Putamen (tissue), 1 donor: ENCODE measurements around the gene KLK7.
A peak's percentile ranks its signal among the peaks of the same experiment; 100 is the strongest.
"Not testable (repeated sequence)": the region's sequence is repeated elsewhere in the genome, so short reads cannot be mapped to it uniquely, and the experiment has no call there.

ENCODE experiments used
- DNase-seq: peaks from one replicate; pipeline ENCODE4 v3.0.0-alpha.2; 2016; ENCODE audit warnings: low spot score

Gene KLK7

DNA sequence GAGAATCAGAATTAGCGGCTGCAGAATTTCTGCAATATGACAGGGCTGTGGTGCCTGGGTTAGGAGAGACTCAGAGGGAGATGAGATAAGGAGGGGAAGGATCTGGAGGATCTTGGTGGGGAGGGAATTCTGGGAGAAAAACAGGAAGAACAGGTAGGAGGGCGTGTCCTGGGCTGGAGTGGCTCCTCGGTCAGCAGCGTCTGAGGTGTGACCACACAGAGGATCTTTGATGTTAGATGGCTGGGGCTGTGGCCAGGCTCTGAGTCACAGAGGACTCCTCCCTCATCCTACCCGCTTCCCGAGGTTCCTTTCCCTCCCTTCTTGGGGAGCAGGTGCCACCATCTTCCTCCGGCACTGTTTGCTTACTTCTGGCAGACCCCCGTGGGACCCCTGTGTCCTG, 8.0 kb downstream of the KLK7 start:
- no peak for DNase-seq

DNA sequence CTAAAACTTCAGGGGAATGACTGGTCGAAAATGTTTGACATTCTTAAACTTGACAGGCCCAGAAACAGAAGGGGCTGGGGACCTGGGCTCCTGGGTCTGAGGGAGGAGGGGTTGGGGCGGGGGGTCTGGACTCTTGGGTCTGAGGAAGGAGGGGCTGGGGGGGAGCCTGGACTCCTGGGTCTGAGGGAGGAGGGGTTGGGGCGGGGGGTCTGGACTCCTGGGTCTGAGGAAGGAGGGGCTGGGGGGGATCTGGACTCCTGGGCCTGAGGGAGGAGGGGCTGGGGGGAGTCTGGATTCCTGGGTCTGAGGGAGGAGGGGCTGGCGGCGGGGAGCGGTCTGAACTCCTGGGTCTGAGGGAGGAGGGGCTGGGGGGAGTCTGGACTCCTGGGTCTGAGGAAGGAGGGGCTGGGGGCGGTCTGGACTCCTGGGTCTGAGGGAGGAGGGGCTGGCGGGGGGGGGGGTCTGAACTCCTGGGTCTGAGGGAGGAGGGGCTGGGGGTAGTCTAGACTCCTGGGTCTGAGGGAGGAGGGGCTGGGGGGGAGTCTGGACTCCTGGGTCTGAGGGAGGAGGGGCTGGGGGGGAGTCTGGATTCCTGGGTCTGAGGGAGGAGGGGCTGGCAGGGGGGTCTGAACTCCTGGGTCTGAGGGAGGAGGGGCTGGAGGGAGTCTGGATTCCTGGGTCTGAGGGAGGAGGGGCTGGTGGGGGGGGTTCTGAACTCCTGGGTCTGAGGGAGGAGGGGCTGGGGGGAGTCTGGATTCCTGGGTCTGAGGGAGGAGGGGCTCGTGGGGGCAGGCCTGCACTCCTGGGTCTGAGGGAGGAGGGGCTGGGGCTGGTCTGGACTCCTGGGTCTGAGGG, 8.8 kb downstream of the KLK7 start:
- no peak for DNase-seq

DNA sequence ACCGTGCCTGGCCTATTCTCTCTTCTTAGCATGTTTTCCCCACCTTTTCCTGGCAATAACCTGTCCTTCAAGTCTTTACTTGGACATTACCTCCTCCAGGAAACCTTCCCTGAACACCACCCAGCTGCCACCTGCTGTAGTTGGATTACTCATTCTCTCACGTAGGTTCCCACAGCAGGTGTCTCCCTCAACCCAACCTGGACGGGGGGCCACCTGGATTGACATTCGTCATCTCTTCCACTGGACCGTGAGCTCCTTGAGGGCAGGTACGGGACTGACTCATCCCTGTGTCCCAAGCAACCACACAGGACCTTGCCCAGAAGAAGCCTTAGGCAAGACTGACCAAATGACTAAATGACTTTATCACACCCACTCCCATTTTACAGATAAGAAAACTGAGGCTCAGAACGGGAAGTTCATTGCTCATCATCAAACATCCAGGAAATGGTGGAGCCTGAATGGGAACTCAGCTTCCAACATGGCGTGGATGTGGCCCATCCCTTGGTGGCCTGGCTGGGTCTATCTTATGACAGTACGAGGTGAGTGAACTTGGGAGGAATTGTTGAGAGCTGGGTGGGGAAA, 10.8 kb downstream of the KLK7 start:
- DNase-seq: no peak

DNA sequence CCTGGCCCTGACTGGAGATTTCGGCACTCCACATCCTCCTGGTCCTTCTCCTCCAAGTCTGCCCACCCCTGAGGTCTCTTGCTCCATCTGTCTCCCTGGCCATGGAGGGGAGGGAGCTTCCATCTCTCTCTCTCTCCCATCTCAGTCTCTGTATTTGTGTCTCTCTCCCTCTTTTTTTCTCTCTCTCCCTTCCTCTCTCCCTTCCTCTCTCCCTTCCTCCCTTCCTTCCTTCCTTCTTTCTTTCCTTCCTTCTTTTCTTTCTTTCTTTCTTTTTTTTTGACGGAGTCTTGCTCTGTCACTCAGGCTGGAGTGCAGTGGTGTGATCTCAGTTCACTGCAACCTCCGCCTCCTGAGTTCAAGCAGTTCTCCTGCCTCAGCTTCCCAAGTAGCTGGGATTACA, 13.9 kb downstream of the KLK7 start:
- not testable (repeated sequence) for DNase-seq

DNA sequence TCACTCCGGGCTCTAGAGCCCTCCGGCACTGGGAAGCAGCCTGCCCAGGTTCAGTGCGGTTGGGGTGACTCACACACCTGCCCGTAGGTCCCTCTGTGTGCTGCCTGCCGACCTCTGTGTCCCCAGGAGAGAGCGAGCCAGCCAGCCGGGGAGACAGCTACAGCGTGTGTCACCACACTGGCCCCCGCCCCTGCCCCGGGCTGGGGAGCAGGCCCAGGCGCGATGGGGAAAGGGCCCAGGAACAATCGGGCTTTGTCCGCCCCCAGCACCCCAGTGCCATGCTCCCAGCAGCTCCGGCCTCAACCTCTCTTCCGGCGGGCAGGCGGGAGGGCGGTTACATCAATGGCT, 14.3 kb downstream of the KLK7 start, which contains the start of gene KLK6:
Gene KLK6, minus strand, starts transcription at position 179 of the 348 bp plus-strand sequence. CDS start 1,487 bp downstream, outside the sequence.
- DNase-seq: peak; percentile 93

DNA sequence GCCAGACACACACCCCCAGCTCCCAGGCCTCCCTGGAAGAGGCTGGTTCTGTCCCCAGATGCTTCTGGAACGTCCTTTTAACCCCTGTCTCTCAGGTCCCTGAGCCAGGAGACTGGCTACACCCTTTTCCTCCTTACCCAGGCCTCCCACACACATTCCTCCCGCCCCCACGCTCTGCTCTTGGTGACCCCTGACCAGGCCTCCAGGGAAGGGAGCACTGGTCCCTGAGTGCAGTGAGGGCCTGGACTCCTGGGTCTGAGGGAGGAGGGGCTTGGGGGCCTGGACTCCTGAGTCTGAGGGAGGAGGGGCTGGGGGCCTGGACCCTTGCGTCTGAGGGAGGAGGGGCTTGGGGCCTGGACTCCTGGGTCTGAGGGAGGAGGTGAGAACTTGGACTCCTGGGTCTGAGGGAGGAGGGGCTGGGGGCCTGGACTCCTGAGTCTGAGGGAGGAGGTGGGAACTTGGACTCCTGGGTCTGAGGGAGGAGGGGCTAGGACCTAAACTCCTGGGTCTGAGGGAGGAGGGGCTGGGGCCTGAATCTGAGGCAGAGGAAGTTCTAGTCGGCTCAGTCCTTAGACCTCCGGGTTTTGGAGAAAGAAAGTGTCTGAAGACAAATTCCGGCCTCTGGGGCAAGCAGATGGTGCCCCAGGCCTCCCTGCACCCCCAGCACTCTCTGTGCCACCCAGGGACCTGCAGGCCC, 14.9 kb downstream of the KLK7 start:
- peak; percentile 11 for DNase-seq

DNA sequence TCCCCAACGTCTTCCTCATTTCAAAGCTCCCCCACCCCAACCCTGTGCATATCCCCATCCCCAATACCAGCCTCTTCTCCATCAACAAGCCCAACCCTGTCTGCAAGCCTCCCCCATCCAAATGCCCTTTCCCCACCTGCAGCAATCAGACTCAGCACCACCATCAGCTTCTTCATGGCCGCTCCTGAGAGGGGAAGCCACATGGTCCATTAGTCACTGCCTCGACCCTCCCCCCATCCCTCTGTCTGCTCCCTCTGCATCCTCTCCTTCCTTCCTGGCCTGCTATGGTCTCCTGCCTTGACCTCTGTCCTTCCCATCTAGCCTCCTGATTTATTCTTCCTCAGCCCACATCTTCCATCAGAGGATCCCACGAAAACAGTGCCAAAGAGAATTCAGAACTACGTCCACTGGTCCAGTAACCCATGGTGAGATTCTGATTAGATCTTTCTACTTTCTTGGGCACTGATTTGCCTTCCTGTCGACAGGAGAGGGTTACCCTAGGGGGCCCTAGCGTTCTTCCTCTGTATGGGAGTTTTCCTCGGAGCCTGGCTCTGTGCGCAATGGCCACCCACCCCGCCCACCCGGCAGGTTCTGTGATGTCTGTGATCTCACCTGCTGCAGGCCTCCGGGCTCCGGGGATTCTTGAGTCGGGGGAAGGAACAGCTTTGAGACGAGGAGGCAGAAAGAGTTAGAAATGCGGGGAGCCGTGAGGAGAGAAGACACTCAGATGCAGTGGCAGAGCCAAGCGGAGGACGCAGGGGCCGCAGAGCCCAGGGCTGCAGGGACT, 15.6 kb downstream of the KLK7 start:
- DNase-seq: peak; percentile 12

DNA sequence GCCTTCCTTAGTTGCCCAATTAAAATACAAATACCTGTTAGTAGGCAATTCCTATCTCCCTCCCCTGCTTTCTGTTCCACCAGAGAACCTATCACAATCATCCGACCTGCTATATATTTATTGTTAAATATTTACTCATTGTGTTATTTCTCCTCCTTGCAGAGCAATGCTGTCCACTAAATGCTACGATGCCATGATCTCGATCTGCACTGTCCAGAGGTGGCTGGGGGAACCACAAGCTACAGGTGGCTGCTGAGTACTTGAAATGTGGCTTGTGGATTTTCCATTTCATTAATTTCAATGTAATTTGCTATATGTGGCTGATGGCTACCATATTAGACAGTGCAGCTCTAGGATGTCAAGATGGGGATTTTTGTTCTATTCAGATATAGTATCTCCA, 19.5 kb downstream of the KLK7 start:
- no peak for DNase-seq

DNA sequence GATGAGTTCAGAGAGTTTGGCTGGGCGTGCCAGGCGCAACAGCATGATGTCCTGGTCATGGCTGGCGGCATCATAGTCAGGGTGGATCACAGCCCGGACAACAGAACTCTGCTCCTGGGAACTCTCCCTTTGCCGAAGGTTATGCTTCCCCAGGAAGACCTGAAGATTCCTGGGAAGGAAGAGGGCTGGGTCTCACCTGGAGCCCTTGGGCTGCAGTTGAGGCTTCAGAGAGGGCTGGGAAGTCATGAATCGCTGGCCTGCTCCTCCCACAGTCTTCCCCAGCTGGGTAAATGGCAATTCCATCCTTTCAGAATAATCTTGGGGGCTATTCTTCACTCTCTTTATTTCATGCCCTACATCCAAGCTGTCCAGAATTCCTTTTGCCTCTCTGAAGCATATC, 20.3 kb downstream of the KLK7 start:
- no peak for DNase-seq

DNA sequence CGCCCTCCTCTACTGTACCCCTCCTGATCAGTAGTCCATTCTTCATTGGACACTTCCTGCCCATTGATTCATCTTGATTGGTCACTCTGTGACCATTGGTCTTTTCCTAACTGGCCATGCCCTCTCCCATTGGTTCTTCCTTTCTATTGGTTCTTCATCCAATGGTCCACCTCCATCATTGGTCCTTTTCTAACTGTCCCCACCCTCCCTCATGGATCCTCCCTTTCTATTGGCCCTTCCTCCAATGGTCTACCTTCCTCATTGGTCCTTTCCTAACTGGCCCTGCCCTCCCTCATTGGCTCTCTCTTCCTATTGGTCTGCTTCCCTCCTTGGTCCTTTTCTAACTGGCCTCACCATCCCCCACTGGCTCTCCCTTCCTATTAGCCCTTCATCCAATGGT, 21.5 kb downstream of the KLK7 start:
- DNase-seq: no peak

DNA sequence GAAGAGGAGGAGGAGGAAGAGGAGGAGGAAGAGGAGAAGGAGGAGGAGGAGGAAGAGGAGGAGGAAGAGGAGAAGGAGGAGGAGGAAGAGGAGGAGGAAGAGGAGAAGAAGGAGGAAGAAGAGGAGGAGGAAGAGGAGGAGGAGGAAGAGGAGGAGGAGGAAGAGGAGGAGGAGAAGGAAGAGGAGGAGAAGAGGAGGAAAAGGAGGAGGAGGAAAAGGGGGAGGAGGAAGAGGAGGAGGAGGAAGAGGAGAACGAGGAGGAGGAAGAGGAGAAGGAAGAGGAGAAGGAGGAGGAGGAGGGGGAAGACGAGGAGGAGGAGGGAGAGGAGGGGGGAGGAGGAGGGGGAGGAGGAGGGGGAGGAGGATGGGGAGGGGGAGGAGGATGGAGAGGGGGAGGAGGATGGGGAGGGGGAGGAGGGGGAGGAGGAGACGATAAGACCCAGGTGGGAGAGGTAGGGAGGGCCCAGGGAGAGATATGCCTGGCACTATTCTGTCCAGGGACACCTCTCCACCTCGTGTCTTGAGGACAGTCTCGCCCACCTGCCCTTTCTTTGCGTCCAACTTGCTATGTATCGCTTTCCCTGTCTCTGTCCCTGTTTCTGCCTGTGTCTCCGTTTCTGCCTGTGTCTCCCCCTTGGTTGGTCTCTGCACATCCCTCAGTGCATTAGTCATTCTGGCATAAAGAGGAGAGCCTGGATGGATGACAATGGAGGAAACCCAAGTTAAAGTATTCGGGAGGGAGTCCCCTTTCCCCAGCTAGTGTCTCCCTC, 23.8 kb downstream of the KLK7 start:
- no peak for DNase-seq

DNA sequence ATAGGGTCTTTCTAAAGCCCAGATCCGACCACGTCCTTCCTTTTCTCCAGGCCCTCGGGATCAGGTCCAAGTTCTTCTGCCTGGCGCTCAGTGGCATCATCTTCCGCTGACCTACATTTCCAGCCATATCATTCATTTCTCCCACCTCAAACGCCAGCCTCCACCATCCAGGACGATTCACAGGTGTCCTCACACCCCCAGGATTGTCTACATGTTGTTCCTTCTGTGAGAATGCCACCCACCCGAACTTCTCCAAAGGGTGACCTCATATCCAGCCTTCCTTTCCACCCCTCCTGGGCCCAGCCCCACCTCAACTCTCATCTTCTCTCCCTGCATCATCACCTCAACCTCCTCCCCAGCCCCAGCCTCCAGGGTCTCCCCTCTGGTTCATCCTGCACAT, 26.1 kb downstream of the KLK7 start:
- DNase-seq: no peak

DNA sequence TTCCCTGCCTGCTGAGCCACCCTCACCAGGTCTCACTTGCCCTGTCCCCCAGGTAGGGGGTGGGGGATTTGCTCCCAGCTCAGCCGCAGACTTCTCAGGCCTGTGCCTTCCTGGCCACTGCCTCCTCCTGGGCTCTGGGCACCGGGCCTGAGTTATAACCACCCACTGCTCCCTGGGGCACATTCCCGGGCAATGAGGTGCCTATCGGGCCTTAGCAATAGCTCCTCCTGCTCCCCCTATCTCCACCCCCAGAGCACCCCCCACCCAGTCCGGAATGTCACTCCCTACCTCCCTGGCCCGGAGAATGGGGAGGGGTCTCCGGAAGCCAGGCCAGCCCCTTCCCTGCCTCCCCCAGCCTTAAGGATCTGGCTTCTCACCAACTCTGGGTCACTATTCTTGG, 30.8 kb downstream of the KLK7 start, which contains the start of gene KLK5:
Gene KLK5, minus strand, starts transcription at position 129 of the 400 bp plus-strand sequence. CDS start 381 bp downstream, outside the sequence.
- DNase-seq: no peak

DNA sequence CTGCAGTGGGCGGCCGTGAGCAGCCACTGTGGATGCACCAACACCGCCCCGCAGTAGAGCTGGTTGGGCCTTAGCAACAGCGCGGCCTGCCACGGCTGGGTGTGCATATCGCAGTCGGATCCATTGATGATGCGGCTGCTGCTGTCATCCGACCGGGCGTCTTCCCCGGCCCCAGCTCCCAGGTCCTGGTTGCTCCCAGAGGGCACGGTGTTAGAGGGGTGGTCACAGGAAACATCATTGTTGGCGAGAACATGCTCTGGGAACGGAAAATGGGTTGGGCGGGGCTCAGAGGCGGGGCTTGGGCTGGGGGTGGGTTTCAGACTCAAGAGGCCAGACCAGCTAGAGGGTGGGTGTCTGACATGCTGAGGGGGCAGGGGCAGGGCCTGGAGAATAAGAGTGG, 33.9 kb downstream of the KLK7 start:
- DNase-seq: no peak

DNA sequence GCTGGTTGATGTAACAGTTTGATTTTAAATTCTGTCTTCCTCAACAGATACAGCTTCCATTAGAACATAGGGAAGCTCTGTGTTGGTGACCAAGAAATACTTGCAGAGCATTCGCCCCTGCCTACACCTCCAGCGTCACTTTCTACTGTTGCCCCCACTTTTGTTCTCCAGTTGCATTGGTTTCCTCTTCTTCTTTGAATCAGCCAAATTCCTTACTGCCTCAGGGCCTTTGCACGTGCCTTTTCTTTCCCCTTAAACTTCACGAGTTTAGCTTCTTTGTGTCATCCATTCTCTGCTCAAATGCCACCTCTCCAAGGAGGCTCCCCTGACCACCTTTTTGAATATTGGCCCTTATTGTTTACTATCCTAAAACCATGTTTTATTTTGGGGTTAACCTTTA, 36.6 kb downstream of the KLK7 start:
- DNase-seq: no peak

DNA sequence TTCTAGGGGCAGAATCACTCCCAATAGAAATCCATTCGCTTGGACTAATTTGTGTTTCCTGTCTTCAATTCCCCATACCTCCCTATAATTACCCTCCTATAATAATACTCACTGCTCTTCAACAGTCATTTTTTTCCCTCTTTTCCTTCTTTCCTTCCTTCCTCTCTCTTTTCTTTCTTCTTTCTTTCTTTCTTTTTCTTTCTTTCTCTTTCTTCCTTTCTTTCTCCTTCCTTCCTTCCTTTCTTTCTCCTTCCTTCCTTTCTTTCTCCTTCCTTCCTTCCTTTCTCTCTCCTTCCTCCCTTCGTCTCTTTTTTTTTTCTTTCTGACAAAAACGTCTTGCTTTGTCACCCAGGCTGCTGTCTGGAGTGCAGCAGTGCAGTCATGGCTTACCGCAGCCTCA, 38.9 kb downstream of the KLK7 start:
- DNase-seq: no peak

DNA sequence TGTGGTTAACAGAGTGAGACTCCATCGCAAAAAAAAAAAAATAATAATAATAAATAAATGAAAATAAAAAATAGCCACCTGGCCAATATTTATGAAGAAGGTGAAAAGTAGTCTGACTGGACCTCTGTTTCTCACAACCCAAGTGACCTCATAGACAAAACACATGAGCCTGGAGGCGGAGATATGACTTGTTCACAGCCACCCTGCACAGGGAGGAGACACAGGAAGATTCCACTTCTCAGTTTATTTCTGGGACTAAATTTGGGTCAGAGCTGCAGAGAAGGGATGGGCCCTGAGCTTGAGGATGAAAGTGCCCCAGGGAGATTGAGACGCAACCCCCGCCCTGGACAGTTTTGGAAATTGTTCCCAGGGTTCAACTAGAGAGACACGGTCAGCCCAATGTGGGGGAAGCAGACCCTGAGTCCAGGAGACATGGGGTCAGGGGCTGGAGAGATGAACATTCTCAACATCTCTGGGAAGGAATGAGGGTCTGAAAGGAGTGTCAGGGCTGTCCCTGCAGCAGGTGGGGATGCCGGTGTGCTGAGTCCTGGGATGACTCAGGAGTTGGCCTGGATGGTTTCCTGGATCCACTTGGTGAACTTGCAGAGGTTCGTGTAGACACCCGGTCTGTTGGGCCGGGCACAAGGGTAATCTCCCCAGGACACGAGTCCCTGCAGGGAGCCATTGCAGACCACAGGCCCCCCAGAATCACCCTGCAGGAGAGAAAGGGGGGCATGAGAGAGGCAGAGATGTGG, 40.5 kb downstream of the KLK7 start:
- DNase-seq: no peak

DNA sequence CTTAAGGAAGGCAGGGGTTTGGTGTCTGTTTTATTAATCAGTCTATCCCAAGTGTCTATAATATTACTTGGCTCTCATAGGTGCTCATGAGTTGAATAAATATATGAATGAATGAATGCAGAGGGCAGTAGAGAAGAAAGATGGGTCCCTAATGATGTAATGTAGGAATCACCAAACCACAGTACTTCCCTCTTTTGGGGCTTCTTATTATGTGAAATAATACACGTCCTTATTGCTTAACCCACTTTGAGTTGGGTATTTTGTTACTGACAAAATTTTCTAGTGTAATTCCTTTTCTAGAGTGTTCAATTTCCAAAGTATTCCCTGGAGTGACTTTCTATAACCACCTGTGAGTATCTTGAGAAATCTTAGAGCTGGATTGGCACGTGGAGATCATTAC, 44.1 kb downstream of the KLK7 start:
- no peak for DNase-seq

DNA sequence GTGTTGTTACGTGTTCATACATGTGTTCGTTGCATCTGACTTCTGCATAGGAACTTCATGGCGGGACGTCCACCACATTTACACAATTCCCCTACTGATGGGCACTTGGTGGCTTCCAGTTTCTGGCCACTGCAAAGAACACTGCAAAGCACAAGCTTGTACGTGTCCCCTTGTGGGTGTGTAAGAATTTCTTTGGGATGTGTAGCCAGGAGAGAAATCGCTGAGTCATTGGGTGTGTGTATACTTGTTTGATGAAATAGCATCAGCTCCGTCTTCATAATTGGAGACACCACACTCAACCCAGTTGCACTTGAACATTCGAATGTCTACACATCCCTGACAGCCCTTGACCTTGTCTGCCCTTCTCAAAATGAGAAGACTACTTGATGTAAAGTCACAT, 50.1 kb downstream of the KLK7 start:
- no peak for DNase-seq

DNA sequence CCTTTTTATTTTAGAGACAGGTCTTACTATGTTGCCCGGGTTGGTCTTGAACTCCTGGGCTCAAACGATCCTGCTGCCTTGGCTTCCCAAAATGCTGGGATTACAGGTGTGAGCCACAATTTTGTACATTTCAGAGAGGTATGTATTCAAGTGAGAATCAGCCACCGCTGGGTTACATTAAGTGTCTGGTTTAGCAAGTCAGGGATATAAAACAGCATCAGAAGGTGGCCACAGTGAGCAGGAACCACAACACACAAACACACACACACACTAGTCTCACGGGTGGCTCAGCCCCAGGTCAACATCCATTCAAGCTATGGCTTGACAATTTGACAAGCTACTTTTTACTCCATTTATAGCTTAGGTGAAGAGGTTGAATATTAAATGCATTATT, 51.0 kb downstream of the KLK7 start:
- no peak for DNase-seq
